BJ (cell line): ENCODE measurements around the gene CKAP4. TPM values are rescaled to one million over a fixed set of nuclear protein-coding genes. Genes with fewer than 3 reads are reported as not detected.

ENCODE experiments used
- CTCF ChIA-PET: fragments of 350-600 bp; formaldehyde crosslinking; extraction: SDS; loops from one replicate; lab custom pipeline; 2021; ENCODE audit warnings: antibody characterized with exemption, inconsistent platforms; lab: Yijun Ruan, JAX
- POLR2A ChIA-PET: fragments of 300-600 bp; sonication (Branson Sonifier 250); formaldehyde crosslinking; extraction: SDS; loops from one replicate; lab custom pipeline; 2021; ENCODE audit warnings: antibody characterized with exemption; lab: Charles Lee
- DNase-seq: peaks from one replicate; pipeline ENCODE4 v3.0.0-alpha.2; 2011; ENCODE audit warnings: low read depth
- H3K27me3 ChIP-seq: 2 replicates; pipeline ENCODE4 v1.6.0; 2011; ENCODE audit warnings: low read length; ENCODE audit not compliant: control insufficient read depth, insufficient read depth
- H3K36me3 ChIP-seq: 2 replicates; pipeline ENCODE4 v1.5.1; 2011; ENCODE audit warnings: low read length; ENCODE audit not compliant: control insufficient read depth, insufficient read depth
- H3K4me3 ChIP-seq: 2 replicates; pipeline ENCODE4 v1.5.1; 2011; ENCODE audit warnings: low read depth, mild to moderate bottlenecking, control low read depth, low read length
- polyA plus RNA-seq: library from polyadenylated mRNA; depleted of rRNA; stranded (reverse); fragments of >200 nt; gene quantifications from 2 replicates; pipeline ENCODE4 v1.2.3, GENCODE V29; 2011
- TF ChIP-seq, protein P1 (sequence below): IDR thresholded peaks from 2 replicates; pipeline ENCODE4 v1.5.1; 2011; ENCODE audit warnings: low read depth, mild to moderate bottlenecking, control low read depth, inconsistent platforms, low read length, moderate library complexity; ENCODE audit not compliant: insufficient read depth

Gene CKAP4
- polyA plus RNA-seq, 1 experiment = 315 TPM

DNA sequence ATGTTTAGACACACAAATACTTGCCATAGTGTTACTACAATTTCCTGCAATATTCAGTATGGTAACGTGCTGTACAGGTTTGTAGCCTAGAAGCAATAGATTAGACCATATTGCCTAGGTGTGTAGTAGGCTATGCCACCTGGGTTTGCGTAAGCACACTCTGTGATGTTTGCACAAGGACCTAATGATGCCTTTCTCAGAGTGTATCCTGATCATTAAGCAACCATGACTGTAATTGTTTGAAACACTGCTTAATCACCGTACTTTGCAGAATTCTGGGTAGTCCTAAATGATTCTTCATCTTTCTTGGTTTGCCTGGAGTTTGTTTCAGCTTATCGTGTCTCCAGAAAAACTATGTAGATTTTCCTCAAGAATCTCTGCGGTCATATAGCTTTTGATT, 43.5 kb upstream of the CKAP4 start:
- DNase-seq = no peak
- Histone ChIP-seq H3K4me3 (no peak overlapping the region), H3K36me3 (no peaks in the 10 kb centered on the region), H3K27me3 (no peaks in the 10 kb centered on the region)
- POLR2A ChIA-PET = no interaction called here
- CTCF ChIA-PET = interaction anchor here (2.3 kb wide), 1 partner anchor 40 kb away, joined by 4 read pairs; no protein-coding TSS in a partner anchor
- TF ChIP-seq, protein P1, sequence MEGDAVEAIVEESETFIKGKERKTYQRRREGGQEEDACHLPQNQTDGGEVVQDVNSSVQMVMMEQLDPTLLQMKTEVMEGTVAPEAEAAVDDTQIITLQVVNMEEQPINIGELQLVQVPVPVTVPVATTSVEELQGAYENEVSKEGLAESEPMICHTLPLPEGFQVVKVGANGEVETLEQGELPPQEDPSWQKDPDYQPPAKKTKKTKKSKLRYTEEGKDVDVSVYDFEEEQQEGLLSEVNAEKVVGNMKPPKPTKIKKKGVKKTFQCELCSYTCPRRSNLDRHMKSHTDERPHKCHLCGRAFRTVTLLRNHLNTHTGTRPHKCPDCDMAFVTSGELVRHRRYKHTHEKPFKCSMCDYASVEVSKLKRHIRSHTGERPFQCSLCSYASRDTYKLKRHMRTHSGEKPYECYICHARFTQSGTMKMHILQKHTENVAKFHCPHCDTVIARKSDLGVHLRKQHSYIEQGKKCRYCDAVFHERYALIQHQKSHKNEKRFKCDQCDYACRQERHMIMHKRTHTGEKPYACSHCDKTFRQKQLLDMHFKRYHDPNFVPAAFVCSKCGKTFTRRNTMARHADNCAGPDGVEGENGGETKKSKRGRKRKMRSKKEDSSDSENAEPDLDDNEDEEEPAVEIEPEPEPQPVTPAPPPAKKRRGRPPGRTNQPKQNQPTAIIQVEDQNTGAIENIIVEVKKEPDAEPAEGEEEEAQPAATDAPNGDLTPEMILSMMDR = no peak

DNA sequence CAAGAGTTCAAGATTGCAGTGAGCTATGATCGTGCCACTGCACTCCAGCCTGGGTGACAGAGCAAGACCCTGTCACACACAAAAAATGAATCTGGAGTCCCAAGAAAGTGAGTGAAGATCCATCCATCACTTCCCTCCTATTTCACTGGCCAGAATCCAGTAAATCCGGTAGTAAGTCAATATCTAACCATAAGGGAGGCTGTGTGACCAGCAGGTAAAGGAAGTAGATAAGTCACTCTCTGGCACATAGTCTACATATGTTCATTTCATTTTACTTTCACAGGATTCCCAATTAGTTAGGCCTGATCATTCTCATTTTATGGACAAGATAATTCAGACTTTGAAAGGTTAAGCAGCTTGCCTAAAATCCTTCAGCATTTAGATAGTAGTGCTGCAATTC, 42.8 kb upstream of the CKAP4 start:
- ChIA-PET CTCF (interaction anchor here (0.7 to 1.0 kb wide), 3 partner anchors 9 to 64 kb away, joined by 3 to 5 read pairs (median 4); no protein-coding TSS in a partner anchor), POLR2A (no interaction called here)
- Histone ChIP-seq H3K27me3 (no peaks in the 10 kb centered on the region), H3K4me3 (no peak overlapping the region), H3K36me3 (no peaks in the 10 kb centered on the region)
- TF ChIP-seq, protein P1 = no peak
- DNase-seq = no peak

DNA sequence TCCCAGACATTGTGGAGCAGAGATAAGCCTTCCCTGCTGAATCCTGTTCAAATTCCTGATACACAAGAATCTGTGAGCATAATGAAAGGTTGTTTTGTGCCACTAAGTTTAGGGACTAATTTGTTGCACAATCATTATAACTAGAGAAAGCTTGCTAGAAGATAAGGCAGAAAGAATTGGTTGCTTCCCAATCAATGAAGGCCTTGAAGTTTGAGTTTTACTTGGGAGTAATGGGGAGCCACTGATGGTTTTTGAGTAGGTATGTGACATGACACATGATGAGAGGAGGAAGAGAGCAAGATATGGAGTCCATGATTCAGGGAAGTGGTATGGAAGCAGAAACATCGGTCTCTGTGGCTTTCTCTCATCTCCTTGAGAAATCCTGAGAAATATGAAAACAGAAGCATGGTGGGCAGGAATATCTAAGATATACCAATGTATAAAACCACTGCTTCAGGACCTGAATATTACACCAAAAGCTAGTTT, 41.4 kb upstream of the CKAP4 start:
- Histone ChIP-seq H3K36me3 (no peaks in the 10 kb centered on the region), H3K4me3 (no peak overlapping the region), H3K27me3 (peaks cover 2% of the 10 kb centered on the region)
- TF ChIP-seq, protein P1 = no peak
- CTCF ChIA-PET = interaction anchor here (0.9 to 1.5 kb wide), 4 partner anchors 12 to 65 kb away, joined by 3 to 5 read pairs (median 4); no protein-coding TSS in a partner anchor
- no peak for DNase-seq
- POLR2A ChIA-PET = interaction anchor here (0.5 kb wide), 1 partner anchor 29 kb away, joined by 9 read pairs; no protein-coding TSS in a partner anchor

DNA sequence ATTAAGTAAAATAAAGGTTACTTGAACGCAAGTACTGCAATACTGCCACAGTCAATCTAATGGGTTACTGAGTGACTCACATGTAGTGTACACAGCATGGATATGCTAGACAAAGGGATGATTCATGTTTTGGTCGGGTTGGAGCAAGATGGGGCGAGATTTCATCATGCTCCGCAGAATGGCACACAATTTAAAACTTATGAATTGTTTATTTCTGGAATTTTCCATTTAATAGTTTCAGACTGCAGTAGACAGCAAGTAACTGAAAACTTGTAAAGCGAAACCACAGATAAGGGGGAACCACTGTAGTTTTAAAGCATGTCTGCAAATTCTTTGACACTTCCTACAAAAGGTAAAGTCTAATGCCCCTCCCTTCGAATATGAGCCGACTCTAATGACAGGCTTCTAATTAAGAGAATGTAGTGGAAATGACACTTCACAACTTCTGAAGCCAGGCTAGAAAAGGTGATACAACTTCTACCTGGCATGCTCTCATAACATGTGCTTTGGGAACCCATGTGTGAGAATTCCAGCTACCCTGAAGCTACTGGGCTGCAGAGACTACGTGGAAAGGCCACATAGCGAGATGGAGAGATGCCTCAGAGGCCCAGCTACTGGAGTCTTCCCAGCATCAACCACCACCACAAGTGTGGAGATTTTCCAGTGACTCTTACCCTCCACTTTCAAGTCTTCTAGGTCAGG, 40.8 kb upstream of the CKAP4 start:
- CTCF ChIA-PET = interaction anchor here (0.6 to 1.5 kb wide), 5 partner anchors 10 to 65 kb away, joined by 3 to 5 read pairs (median 3); no protein-coding TSS in a partner anchor
- Histone ChIP-seq H3K27me3 (peaks cover 2% of the 10 kb centered on the region), H3K4me3 (no peak overlapping the region), H3K36me3 (no peaks in the 10 kb centered on the region)
- peak; percentile 85 for DNase-seq
- TF ChIP-seq, protein P1 = no peak
- POLR2A ChIA-PET = interaction anchor here (0.5 kb wide), 1 partner anchor 28 kb away, joined by 9 read pairs; no protein-coding TSS in a partner anchor

DNA sequence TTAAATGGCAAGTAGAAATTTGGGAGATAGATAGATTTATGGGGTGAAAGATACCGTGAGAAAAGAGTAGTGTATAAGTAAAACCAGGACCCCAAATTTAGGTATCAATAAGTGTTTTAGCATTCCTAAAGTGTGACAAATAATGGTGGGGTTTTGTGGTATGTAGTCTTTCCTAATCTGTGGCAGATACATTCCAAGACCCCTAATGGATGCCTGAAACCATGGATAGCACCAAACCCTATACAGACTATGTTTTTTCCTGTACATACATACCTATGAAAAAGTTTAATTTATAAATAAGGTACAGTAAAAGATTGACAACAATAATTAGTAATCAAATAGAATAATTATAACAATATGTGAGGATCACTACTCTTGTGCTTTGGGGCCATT, 40.3 kb upstream of the CKAP4 start:
- TF ChIP-seq, protein P1 = no peak
- POLR2A ChIA-PET = no interaction called here
- Histone ChIP-seq H3K4me3 (no peak overlapping the region), H3K27me3 (peaks cover 2% of the 10 kb centered on the region), H3K36me3 (no peaks in the 10 kb centered on the region)
- no peak for DNase-seq
- CTCF ChIA-PET = interaction anchor here (0.6 to 1.5 kb wide), 3 partner anchors 10 to 64 kb away, joined by 3 read pairs; no protein-coding TSS in a partner anchor
